Fibroblast of skin of abdomen (primary cell): Measurements from ENCODE around the gene EDEM3. TPM values are rescaled to one million over a fixed set of nuclear protein-coding genes. Genes with fewer than 3 reads are reported as not detected.
A peak's percentile ranks its signal among the peaks of the same experiment; 100 is the strongest.
"Not testable (repeated sequence)": the region's sequence is repeated elsewhere in the genome, so short reads cannot be mapped to it uniquely, and the experiment has no call there.

Experiments
- DNase-seq: peaks from one replicate; pipeline ENCODE4 v3.0.0-alpha.2; 2013
- polyA plus RNA-seq, 2 experiments: library from polyadenylated mRNA; unstranded; fragments of 120-200 nt; gene quantifications; one replicate each; pipeline ENCODE4 v1.2.1, GENCODE V29; 2013; ENCODE audit not compliant: insufficient read length in 2 of 2

EDEM3 gene, protein sequence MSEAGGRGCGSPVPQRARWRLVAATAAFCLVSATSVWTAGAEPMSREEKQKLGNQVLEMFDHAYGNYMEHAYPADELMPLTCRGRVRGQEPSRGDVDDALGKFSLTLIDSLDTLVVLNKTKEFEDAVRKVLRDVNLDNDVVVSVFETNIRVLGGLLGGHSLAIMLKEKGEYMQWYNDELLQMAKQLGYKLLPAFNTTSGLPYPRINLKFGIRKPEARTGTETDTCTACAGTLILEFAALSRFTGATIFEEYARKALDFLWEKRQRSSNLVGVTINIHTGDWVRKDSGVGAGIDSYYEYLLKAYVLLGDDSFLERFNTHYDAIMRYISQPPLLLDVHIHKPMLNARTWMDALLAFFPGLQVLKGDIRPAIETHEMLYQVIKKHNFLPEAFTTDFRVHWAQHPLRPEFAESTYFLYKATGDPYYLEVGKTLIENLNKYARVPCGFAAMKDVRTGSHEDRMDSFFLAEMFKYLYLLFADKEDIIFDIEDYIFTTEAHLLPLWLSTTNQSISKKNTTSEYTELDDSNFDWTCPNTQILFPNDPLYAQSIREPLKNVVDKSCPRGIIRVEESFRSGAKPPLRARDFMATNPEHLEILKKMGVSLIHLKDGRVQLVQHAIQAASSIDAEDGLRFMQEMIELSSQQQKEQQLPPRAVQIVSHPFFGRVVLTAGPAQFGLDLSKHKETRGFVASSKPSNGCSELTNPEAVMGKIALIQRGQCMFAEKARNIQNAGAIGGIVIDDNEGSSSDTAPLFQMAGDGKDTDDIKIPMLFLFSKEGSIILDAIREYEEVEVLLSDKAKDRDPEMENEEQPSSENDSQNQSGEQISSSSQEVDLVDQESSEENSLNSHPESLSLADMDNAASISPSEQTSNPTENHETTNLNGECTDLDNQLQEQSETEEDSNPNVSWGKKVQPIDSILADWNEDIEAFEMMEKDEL
- 24.2 TPM for polyA plus RNA-seq (2013, experiment 1 of 2; ENCODE audit: insufficient read length)
- polyA plus RNA-seq (2013, experiment 2 of 2; ENCODE audit: insufficient read length): 24.4 TPM

DNA sequence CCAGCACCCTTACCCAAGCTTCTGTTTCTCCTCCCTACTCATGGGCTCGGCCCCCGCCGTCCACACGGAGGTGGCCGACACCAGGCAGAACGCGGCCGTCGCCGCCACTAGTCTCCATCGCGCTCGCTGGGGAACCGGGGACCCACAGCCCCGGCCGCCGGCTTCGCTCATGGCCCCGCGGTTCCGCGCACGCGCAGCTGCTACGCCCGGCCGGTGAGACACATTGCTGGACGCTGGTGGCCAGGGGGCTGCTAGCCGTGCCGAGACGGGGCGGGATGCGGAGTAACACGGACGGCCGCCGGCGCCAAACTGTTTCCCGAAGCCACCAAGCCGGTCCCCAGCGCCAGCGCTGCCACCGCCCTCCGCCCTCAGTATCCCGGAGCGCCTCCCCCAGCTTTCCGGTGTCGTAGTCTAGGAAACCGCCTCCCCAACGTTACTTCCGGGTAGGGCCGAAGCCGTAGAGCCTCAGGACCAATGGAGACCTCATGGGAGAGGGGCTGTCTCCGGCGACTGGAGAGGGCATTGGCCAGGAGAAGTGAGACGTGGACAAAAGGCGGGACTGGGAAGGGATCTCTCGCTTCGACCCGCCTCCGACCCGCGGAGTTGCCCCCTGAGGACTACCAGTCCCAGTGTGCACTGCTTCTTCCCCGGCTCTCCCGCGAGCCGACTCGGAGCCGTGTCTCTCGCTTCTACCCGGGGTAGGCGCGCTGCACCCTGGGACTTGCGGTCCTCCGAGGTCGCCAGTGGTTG is at the start of gene EDEM3:
Gene EDEM3 (minus strand): TSS at position 383 of the 750 bp plus-strand sequence. CDS start 212 bp downstream, at position 171.
- peak; percentile 100 for DNase-seq

DNA sequence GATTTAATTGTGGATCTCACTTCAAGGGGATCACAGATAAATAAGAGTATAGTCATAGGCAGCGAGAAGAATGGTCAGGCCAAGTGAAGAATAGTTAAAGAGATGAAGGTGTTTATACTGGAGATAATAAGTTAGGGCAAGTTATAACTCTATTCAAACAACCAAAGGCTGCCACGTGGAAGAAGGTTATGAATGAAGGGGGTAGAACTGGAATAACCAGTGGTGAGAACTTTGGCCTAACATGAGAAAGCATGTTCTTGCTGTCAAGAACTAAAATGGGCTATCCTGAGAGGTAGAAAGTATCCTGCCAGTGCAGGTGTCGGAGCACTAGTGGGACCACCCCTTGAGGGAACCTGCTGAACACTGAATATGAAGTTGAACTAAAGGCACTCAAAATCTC is 49.6 kb upstream of the EDEM3 start:
- no peak for DNase-seq

DNA sequence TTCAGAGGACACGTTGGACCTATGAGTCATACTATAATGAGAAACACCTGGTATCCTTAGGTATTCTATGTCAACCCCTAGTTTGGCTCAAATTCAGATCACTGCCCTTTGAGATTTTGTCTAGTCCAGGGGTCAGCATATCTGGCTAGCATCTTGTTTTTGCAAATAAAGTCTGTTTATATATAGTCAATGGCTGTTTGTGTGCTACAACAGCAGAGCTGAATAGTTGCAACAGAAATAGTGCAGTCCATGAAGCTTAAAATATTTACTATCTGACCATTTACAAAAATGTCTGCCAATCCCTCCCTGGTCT is 48.5 kb upstream of the EDEM3 start:
- DNase-seq: peak; percentile 24

DNA sequence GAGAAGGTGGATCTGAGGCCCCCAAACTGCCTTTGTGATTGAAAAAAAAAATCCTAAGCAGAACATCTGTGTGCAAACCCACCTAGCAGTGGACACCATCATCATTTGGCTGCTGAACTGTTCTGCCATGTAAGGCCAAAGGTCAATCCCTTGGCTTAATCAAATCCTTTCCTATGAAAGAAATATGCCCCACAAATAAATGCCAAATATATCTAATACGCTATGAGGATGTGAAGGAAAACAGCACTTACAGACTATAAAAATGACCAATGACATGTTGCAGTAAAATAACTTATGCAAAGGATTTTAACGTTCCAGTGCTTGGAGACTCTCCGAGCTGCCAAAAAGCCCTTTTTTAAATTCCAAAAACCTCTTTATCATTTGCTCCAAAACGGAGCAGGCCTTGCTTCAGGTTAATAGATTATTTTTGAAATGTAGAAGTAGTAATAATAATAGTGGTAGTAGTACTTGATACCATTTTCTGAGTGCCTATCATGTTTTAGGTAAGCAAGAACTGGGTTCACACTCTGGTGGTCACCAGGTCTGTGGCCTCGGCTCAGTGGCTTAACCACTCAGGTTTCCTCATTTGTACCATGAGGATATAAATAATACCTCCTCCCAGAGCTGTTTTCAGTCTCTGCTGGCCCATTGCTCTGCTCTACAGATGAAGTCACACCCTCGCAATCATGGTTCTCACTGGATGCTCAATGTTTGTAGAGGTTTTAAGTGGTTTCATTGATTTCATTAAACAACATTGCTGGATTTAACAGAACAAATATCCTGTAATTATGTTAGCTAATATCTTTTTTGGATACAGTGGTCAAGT is 47.9 kb upstream of the EDEM3 start:
- DNase-seq: no peak

DNA sequence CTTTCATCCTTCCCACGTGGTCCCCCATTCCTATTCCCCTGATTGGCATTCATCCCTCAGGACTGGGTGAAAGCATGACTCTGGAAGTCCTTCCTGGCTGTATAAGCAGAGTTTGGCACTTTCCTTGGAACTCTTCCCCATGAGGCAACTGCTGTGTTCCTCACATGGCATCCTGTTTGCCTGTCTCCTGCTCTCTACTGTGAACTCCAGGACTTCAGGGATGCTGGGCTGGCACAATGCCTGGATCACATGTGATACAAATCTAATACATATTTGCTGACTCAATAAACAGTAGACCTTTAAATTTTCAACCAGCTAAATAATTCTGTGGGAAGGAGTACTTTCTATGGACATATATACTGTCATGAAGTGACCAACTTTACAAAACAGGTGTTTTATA is 46.8 kb upstream of the EDEM3 start:
- peak; percentile 84 for DNase-seq

DNA sequence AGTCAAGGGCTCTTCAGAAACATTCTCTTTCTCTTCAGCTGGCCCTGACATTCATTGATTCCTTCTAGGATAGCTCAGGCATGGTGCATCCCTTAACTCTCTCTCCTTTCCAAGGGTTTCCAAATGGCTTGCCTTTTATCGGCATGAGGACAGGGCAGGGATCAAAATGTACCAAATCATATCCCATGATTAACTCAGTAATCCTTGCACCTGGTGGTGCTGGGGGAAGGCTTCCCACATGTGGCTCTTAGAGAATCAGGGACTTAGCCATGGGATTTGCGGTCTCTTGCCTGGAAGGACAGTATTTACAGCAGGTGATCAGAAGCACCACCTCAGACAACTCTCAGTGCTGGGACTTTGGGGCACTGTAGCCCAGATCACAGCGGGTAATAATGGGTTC is 46.2 kb upstream of the EDEM3 start:
- DNase-seq: no peak

DNA sequence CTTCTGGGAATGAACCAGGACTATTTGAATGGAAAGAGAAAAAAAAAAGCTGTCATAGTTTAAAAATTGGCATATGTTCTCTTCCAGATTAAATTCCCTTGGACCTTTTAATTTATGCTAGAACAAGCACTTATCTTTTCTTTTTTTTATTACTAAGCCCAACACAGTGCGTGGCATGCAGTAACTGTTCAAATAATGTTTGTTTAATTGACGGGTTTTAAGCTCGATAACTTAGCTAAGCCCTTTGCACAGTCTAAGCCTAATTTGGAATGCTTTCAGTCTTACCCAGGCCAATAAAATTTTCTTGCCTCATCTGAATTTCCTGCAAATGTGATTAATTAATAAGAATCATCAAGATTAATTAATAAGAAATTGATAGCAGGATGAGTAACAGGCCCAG is 39.3 kb upstream of the EDEM3 start:
- DNase-seq: no peak

DNA sequence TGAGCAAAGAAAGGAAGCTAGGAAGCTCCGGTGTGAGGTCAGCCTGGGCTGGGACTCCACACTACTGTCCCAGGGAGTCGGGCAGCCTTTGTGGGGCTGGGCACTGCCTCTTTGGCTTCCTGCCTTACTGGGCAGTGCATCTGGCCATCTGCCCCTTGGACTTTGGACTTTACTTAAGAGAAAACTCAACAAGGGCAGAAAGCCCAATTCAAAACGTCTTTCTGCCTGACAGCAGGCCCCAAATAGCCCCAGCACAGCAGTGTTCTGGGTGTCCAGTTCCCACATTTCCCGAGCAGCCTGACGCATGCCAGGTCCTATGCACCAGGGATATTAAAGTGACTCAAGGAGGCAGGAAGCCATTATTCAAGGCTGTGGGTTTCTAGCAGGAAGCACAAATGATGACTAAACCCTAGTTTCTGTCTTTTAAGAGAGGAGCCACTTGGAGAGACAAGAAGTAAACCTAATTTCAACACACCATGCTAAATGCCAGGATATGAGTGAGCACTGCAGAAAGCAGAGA is 37.9 kb upstream of the EDEM3 start:
- DNase-seq: peak; percentile 98

DNA sequence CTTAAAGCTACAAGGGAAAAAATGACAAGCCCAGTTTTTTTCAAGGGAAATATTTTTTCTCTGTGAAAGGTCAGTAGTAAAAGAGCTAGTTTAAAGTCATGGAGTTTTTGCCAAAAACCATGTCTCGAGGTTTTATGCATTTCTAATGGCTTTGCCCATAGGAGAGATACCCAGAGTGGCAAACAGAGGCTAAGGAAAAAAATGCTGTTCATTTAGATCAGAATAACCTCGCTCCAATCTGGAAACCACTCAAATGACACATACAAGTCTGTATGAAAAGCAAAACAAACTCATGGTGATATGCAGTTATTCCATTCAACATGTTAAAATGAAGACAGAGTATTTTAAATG is 36.9 kb upstream of the EDEM3 start:
- peak; percentile 58 for DNase-seq

DNA sequence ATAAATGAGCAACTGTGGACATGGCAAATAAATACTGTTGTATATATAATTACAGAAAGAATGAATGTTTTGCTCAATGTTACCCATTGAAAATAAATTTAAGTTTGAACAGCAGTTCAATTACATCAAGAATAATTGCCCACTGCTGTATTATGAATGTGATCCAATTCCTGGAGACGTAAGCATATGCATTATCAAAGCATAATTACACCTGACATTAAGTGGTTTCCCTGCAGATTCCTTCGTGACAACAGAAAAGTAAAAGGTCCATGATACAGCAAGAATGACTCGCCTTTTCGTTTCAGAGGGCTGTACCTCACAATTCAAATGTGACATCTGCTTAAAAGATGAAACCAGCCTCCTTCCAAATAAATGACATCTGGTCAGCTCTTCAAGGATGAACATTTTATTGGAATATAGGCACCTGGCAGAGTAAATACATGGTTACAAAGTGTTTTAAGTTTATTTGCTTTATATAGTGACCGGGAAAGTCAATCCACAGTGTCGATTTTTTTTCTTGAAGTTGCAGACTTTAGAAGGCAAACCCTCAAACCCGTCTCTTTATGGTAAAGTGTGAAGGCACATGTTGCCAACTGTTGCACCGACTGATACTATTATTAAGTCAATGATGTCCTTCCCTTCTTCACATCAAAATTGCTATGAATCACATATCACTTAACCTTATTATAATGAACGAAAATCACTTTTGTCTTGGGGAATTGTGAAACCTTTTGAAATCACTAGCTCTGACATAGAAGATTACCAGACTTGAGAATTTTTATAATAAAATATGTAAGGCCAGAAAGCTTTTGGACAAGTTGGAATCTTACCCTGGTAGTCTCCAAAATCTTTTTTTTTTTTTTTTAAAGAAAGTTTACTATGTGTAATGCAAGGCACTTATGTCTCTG is 36.2 kb upstream of the EDEM3 start:
- DNase-seq: no peak

DNA sequence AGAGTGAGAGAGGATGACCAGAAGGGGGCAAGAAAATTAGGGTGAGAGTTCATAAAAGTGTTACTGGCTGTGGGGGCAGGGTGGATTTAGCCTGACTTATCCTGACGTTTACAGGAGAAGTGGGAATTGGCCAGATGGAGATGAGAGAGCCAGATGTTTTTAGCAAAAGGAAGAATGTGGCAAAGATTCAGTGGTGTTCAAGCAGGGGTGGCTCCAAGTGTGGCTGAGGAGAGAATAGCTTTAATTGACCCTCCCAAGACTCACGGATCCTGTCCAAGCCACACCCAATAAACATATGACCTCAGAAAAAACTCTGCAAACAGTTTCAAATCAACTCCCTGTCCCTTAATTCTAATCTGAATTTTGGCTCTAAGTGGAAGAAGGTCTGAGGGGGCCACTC is 35.2 kb upstream of the EDEM3 start:
- DNase-seq: no peak

DNA sequence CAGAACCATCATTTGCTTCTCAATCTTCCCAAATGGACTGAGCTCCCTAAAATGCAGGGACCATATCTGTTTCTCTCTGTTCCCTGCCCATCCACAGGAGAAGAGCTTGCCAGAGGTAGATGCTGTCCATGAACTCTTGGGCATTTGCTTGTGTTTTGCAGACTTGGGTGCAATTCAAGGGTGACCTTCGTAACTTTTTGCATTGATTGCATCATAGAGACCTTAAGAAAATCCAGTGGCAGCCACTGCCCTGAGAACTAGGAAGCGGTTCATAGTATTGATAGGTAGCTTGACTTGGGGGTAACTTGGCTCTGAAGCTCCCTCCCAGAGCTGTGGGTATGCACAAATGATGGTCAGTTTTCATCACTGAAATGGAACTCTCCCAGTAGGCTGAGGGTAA is 34.3 kb upstream of the EDEM3 start:
- no peak for DNase-seq

DNA sequence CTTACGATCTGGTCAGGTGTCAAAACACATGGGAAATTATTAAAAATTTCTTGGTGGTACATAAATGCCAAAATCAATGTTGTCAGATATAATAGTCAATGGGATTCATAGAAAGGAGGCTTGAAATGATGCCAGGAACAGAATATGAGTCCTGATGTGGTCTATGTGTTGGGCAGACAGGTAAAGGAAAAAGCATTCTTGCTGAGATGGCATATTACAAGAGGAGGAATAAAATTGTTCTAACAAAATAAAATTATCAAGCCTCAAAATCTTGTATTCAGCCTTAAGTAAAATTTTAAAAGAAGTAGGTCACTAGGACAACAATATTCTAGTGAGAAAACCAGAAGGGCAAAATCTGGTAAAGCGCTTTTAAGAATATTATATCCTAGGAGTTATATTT is 30.9 kb upstream of the EDEM3 start:
- DNase-seq: no peak

DNA sequence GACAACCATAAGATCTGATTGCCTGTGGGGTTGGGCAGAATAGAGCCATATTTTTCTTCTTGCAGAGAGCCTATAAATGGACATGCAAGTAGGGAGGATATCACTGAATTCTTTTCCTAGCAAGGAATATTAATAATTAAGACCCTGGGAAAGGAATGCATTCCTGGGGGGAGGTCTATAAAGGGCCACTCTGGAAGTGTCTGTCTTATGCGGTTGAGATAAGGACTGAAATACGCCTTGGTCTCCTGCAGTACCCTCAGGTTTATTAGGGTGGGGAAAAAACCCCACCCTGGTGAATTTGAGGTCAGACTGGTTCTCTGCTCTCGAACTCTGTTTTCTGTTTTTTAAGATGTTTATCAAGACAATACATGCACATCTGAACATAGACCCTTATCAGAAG is 29.1 kb upstream of the EDEM3 start:
- not testable (repeated sequence) for DNase-seq

DNA sequence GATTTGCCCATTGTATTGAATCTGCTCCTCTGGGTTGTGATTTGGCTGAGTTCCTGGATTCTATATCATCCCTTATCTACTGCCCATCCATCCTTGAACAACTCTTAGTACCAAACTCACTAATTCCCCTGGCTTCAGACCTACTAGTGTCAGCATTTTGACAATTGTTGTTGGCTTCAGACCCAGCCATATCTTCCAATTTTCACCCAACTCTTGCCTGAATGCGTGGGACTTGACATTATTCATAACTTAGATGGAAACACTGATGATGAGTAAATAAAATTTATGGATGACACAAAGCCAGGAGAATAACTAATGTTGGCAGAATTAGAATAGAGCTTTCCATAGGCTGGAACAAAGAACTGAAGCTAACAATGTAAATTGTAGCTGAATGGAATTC is 27.3 kb upstream of the EDEM3 start:
- DNase-seq: no peak

DNA sequence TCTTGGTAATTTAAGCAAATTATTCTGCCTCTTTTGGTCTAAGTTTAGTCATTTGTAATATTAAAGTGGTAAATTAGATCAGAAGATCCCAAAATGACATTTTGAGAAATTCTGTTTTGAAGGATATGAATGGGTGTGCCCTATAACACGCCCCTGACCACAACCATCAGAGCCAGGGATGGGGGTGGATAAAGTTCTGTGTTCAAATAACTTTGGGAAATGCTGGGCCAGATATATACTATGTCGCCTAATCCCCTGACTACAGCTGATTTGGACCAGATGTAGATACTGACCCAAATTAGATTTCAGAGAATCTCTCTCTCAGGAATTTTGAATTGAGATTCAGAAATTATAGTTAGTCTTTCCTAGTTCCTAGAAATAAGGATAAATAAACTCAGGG is 21.2 kb upstream of the EDEM3 start:
- DNase-seq: no peak

DNA sequence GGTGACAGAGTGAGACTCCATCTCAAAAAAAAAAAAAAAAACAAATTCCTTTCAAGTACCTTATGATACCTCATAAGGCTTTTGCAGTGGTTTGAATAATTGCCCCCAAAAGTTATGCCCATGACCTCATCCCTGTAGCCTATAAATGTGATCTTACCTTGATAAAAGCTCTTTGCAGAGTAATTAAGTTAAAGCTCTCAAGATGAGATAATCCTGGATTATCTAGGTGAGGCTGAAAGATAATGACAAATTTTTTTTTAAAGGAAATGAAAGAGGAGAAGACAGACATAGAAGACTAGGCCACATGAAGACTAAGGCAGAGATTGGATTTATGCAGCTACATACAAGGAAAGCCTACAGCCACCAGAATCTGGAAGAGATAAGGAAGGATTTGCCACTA is 20.7 kb upstream of the EDEM3 start:
- no peak for DNase-seq

DNA sequence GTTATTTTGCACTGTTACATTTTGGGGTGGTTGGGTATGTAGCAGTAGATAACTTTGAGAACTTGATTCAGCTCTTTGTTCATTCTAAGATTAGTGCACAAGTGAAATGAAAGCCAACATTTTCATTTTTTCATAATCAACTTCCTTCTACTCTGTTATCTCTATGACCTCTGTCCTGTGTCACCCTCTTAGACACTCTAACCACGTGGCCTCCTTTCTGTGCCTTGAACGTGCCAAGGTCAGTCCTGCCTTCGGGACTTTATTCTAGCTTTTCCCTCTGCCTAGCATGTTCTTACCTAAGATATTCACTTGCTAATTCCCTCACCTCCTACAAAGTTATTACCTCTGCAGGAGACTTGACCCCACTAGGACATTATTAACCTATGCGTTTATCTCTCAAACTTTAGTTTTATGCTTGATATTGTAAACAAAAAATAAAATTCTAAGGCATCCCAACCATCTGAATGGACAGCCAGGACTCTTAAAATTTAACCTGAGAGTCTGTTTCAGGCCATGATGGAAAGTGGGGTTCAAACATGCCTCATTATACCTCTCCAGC is 19.2 kb upstream of the EDEM3 start:
- DNase-seq: no peak

DNA sequence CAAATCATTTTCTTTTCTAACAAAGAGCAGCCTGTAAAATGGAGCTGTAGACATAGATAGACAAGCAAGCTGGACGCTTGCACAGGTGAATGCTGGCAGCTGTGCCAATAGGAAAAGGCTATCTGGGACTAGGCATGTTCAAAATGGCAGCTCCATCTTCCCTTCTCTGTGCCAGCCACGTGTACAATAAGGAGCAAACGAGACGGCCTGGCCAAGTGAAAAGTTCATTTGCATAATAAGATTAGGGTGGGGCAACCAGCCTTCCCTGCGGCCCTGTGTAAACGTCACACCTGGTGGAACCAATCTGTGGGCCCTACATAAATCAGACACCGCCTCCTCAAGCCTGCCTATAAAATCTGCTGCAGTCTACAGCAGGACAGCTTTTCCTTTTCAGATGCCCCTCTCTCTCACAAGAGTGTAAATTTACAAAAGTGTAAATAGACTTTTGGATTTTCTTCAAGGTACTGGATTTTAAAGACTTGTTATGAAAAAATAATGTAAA is 16.6 kb upstream of the EDEM3 start:
- DNase-seq: no peak
